ENCODE data around the gene RAPGEFL1.

GRCh38 chr17:40139566-40140058, 37.7 kb upstream of the RAPGEFL1 start:
- no peak for TF ChIP-seq TAF1 (IDR thresholded peaks at IDR 0.05; ENCODE audit: borderline replicate concordance, insufficient read depth, low read length)
- no peak for TF ChIP-seq SIN3A (IDR thresholded peaks at IDR 0.05; ENCODE audit: borderline replicate concordance, insufficient read depth, low read length)

All from PFSK-1 (cell line).